Measurements from ENCODE around the gene NAPG.
A peak's percentile ranks its signal among the peaks of the same experiment; 100 is the strongest.

The NAPG gene

GRCh38 chr18:10514601-10515000, 11.2 kb upstream of the NAPG start:
- H3K36me3 ChIP-seq (ENCODE audit: control insufficient read depth, insufficient read depth, low read length), result no peaks in the 10 kb centered on the region
- no peak for TF ChIP-seq CTCF (IDR thresholded peaks at IDR 0.05; ENCODE audit: insufficient read depth, low read length, poor library complexity, severe bottlenecking)
- H3K4me3 ChIP-seq (replicated peaks; ENCODE audit: low read depth, low read length), result no peak overlapping the region
- DNase-seq (ENCODE audit: extremely low read depth, insufficient read length), result no peak
- H3K27me3 ChIP-seq (replicated peaks; ENCODE audit: control insufficient read depth, insufficient read depth, low read length), result no peaks in the 10 kb centered on the region

GRCh38 chr18:10515456-10515855, 10.4 kb upstream of the NAPG start:
- H3K36me3 ChIP-seq (ENCODE audit: control insufficient read depth, insufficient read depth, low read length), result no peaks in the 10 kb centered on the region
- TF ChIP-seq CTCF (IDR thresholded peaks at IDR 0.05; ENCODE audit: insufficient read depth, low read length, poor library complexity, severe bottlenecking), result no peak
- no peak for DNase-seq (ENCODE audit: extremely low read depth, insufficient read length)
- no peaks in the 10 kb centered on the region for H3K27me3 ChIP-seq (replicated peaks; ENCODE audit: control insufficient read depth, insufficient read depth, low read length)
- H3K4me3 ChIP-seq (replicated peaks; ENCODE audit: low read depth, low read length), result no peak overlapping the region

GRCh38 chr18:10516078-10516477, 9.7 kb upstream of the NAPG start:
- H3K27me3 ChIP-seq (replicated peaks; ENCODE audit: control insufficient read depth, insufficient read depth, low read length), result no peaks in the 10 kb centered on the region
- TF ChIP-seq CTCF (IDR thresholded peaks at IDR 0.05; ENCODE audit: insufficient read depth, low read length, poor library complexity, severe bottlenecking), result no peak
- DNase-seq (ENCODE audit: extremely low read depth, insufficient read length), result no peak
- H3K36me3 ChIP-seq (ENCODE audit: control insufficient read depth, insufficient read depth, low read length), result no peaks in the 10 kb centered on the region
- no peak overlapping the region for H3K4me3 ChIP-seq (replicated peaks; ENCODE audit: low read depth, low read length)

- no peak for DNase-seq (ENCODE audit: extremely low read depth, insufficient read length)
- Histone ChIP-seq H3K27me3 (replicated peaks; ENCODE audit: control insufficient read depth, insufficient read depth, low read length) (no peaks in the 10 kb centered on the region), H3K4me3 (replicated peaks; ENCODE audit: low read depth, low read length) (no peak overlapping the region), H3K36me3 (ENCODE audit: control insufficient read depth, insufficient read depth, low read length) (no peaks in the 10 kb centered on the region)
- peak; percentile 2 for TF ChIP-seq CTCF (IDR thresholded peaks at IDR 0.05; ENCODE audit: insufficient read depth, low read length, poor library complexity, severe bottlenecking)
These were observed 7.1 kb upstream of the NAPG start for GRCh38 chr18:10518595-10519255.

- Histone ChIP-seq H3K36me3 (ENCODE audit: control insufficient read depth, insufficient read depth, low read length) (no peaks in the 10 kb centered on the region), H3K27me3 (replicated peaks; ENCODE audit: control insufficient read depth, insufficient read depth, low read length) (no peaks in the 10 kb centered on the region), H3K4me3 (replicated peaks; ENCODE audit: low read depth, low read length) (no peak overlapping the region)
- no peak for DNase-seq (ENCODE audit: extremely low read depth, insufficient read length)
- no peak for TF ChIP-seq CTCF (IDR thresholded peaks at IDR 0.05; ENCODE audit: insufficient read depth, low read length, poor library complexity, severe bottlenecking)
These were observed 6.5 kb upstream of the NAPG start for GRCh38 chr18:10519366-10519765.

Measured in GM06990 (cell line).